Activated CD8-positive, alpha-beta memory T cell treated with anti-CD3 and anti-CD28 coated beads for 4 hours (primary cell): ENCODE results near the gene SCARF2.
A peak's percentile ranks its signal among the peaks of the same experiment; 100 is the strongest.
"Not testable (repeated sequence)": the region's sequence is repeated elsewhere in the genome, so short reads cannot be mapped to it uniquely, and the experiment has no call there.

ENCODE experiments used
- DNase-seq, 2 donors: peaks; one replicate each; pipeline ENCODE4 v3.0.0-alpha.2; 2020; ENCODE audit warnings: low read depth in 2 of 2

SCARF2 gene

DNA sequence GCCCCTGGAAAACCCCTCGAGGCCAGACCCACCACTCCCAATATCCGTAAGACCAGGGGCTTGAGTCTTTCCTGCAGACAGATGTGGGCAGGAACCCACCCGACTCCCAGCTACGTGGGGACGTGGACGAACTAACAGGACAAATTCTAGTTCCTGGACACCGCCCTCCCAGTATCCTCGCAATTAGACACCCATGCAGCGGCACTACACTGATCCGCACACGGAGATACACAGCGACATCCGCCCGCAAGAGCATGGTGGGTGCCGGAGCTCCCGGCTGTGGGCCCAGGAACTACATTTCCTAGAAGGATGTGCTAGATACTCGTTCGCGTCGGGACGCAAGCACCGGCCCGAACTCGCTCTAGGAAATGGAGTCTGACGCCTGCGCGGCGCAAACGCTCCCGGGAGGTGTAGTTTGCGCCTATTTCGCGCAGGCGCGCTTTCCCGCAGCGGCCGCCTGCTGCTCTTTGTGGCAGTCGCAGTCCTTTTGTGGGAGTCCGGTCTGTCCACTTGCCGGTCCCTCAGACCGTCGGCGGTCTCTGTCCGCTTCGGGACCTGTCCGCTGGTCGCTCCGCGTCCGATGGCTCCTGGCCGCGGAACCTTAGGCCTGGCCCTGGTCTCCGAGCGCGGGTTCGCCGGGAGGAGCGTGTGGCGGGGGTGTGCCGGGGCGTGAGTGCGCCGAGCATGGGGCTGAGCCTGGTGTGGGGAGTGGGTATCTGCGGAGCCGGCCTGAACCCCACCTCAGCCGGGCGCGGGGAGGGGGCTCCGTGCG, 43.7 kb downstream of the SCARF2 start, which contains the start of gene ZNF74:
ZNF74 (plus strand) TSS at position 447 of the 772 bp plus-strand sequence. CDS start 478 bp downstream, outside the sequence.
- DNase-seq = peak; percentile 62 to 63

DNA sequence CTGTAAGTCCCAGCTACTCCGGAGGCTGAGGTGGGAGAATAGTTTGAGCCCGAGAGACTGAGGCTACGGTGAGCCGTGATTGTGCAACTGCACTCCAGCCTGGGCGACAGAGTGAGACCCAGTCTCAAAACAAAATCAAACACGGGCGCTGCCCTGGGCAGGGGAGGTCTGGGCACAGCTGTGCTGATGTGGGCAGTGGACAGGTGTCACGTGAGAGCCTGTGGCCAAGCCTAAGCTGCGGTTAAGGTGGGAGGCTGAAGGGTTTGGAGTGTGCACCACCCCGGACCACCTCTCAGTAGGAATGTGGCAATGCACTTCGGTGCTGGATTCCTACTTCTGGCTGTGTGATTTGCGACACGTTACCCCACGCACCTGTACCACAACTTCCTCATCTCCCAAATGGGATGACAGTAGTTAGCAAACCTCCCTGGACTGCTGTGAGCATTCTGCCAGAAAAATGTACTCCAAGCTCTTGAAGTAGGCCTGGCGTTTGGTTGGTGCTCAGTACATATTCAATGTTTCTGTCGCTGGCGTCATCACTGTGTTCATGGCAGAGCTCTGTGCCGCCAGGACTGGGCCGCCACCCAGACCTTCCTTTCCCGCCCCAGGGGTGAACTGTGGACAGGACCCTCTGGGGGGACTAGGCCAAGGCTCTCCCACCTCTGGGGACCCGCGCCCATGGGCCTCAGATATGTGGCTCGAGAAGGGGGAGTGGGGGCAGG, 44.5 kb downstream of the SCARF2 start:
- DNase-seq = no peak

DNA sequence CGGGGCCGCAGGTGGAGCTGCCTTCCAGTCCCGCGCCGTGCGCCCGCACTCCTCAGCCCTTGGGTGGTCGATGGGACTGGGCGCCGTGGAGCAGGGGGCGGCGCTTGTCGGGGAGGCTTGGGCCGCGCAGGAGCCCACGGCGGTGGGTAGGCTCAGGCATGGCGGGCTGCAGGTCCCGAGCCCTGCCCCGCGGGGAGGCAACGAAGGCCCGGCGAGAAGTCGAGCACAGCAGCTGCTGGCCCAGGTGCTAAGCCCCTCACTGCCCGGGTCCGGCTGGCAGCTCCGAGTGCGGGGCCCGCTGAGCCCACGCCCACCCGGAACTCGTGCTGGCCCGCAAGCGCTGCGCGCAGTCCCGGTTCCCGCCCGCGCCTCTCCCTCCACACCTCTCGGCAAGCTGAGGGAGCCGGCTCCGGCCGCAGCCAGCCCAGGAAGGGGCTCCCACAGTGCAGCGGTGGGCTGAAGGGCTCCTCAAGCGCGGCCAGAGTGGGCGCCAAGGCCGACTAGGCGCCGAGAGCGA, 45.2 kb downstream of the SCARF2 start:
- DNase-seq = not testable (repeated sequence)

GRCh38 chr22:20391222-20391621, 46.4 kb downstream of the SCARF2 start:
- no peak for DNase-seq

DNA sequence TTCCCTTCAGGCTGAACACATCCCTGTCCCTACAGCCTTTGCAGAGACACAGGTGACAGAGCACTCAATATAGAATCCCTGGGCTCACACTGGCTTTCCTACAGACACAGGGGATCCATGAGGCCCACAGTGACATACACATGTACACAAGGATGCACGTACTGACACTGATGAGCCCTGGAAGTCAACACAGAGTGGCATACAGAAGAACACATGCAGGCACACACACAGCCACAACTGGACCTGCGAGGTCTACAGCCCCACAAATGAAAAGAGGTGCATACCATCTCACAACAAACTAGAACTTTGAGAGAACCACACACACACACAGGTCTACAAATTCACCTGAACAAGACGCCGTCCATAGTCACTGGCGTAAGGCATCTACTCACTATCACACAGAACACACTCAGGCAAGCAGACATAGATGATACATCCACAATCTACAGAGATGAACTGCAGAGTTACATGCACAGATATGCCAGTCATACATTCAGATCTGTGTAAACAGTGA, 47.2 kb downstream of the SCARF2 start:
- no peak for DNase-seq

DNA sequence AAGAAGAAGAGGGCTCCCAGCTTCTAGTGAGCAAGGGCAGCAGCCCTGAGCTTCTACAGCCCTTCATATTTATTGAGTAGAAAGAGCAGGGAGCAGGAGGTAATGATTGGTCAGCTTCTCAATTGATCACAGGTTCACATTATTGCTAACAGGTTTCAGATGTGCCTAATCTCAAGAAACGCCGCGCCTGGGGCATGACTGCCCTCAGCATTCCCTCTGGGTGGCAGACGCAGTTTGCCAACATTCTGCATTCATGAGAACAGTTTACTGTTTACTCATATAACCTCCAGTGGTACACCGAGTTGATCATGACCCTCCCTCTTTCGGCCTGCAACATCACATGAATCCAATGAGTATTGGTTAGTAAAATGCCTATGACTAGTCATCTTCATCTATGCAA, 48.3 kb downstream of the SCARF2 start:
- DNase-seq = no peak

DNA sequence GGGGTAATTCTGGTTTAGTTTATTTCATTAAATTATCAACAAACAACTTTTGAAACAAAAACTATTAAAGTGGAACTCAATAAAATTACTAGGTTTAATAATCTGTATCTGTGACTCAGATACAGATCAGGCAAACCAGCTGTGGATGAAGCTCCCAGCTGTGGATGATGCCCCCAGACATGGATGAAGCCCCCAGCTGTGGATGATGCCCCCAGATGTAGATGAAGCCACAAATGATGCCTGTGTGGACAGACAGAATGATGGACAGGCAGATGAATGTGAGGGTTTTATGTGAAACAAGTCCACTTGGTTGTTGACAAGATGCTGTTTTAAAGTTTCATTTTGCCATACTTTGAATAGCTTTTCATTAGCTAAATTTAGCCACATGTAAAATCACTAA, 49.4 kb downstream of the SCARF2 start:
- no peak for DNase-seq

DNA sequence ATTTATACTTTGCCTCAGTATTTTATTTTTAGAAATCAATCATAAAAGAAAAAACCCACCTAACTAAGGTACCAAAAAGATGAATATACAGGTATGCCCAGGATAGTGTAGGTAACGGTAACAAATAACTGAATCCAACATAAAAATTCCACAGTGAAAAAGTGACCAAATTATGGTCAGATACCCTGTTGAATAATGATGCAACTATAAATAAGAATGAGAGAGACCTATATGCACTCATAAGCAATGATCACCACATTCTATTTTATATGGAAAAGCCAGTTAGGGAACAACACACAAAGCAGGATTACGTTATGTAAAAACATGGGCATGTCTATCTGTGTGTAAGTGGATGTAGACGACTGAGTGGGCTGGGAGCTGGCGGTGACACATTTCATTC, 50.7 kb downstream of the SCARF2 start:
- no peak for DNase-seq

GRCh38 chr22:20386336-20386735, 51.3 kb downstream of the SCARF2 start:
- DNase-seq = no peak

- DNase-seq = no peak
Measured at GRCh38 chr22:20384865-20385264, 52.8 kb downstream of the SCARF2 start.

DNA sequence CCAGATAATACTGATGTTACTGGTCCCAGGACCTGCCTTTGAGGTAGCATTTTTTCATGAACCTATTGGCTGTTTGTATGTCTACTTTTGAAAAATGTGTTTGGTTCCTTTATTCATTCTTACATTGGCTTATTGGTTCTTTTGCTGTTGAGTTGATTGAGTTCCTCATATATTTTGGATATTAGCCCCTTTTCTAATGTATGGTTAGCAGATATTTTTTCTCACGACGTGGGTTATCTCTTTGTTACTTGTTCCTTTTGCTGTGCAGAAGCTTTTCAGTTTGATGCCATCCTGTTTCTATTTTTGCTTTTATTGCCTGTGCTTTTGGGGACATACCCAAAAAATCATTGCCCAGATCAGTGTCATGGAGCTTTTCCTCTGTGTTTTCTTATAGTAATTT, 53.5 kb downstream of the SCARF2 start:
- no peak for DNase-seq

- no peak for DNase-seq
Measured at GRCh38 chr22:20383538-20383937, 54.1 kb downstream of the SCARF2 start.

DNA sequence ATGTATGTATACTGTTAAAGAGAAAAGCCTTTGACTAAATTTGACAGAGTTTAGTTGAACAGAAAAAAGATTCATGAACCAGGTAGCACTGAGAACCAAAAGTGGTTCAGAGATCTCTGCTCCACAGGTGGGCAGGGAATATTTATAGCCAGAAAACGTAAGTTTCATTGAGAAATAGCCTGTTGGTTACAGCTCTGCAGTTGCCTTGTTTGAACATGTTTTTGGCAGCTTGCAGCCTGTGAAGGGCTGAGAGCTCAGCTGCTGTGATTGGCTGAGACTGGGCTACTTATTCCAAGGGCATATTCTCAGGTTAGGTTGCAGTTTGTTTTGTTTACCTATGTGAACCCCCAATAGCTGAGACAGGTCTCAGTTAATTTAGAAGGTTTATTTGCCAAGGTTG, 57.1 kb downstream of the SCARF2 start:
- no peak for DNase-seq

DNA sequence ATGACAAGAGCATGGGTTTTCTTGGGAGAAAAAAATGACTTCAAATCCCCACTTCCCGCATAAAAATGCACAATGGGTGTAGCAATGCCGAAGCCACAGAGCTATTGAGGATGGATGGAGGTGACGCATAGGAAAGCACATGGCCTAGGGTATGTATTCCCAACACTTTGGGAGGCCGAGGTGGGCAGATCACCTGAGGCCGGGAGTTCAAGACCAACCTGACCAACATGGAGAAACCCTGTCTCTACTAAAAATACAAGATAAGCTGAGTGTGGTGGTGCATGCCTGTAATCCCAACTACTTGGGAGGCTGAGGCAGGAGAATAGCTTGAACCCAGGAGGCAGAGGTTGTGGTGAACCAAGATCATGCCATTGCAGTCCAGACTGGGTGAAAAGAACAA, 58.9 kb downstream of the SCARF2 start:
- DNase-seq = not testable (repeated sequence)

DNA sequence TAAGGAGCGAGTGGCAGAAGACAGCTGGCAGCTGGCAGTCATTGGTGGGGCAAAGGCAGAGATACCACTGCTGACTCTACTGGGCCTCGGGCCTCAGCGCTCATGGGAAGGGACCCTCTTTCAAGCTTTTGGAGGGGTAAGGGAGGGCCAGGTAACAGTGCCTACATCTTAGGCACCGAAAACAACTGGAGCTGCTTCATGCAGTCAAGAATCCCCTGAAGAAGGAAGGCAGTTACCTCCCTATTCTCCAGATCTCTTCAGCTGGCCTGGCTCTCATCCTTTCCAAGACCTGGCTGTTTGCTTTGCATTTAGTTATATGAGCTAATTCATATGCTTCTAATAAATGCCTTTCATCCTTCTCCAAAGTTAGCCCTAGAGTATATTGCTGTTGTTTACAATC, 59.5 kb downstream of the SCARF2 start:
- DNase-seq = no peak

DNA sequence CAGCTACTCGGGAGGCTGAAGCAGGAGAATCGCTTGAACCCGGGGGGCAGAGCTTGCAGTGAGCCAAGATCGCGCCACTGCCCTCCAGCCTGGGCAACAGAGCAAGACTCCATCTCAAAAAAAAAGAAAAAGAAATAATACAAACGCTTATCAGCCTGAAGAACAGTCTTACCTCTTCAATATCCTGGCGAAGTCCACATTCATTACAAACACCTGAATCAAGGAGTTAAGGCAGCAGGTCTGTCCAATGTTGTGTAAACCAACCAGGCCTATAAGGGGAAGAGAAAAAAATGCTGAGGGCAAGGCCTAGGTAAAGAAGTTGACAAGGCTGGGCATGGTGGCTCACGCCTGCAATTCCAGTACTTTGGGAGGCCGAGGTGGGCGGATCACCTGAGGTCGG, 60.6 kb downstream of the SCARF2 start:
- DNase-seq = not testable (repeated sequence)

- not testable (repeated sequence) for DNase-seq
Measured at GRCh38 chr22:20376281-20376680, 61.3 kb downstream of the SCARF2 start.
